ENCODE results near the gene EPHB1. TPM values are rescaled to one million over a fixed set of nuclear protein-coding genes. Genes with fewer than 3 reads are reported as not detected.

Gene EPHB1
- polyA plus RNA-seq, 1 of the 3 experiments (the other 2 are of a cell fraction) = 1.2 TPM

DNA sequence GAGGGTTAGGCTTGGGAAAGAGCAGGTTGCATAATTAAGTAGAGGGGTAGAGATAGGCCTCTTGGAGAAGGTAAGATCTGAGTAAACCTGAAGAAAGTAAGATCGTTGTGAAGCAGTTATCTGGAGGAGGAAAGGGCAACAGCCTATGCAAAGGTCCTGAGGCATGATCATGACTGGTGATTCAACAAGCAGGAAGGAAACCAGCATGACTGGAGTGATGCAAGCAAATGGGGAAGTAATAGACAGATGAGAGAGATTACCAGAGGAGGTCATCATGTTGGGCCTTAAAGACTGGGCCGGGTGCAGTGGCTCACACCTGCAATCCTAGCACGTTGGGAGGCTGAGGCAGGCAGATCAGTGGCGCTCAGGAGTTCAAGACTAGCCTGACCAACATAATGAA is 360.2 kb downstream of the EPHB1 start:
- no peaks in the 10 kb centered on the region for H3K79me2 ChIP-seq (ENCODE audit: insufficient read depth)
- H3K9ac ChIP-seq = no peak overlapping the region
- H3K27me3 ChIP-seq (ENCODE audit: insufficient read depth) = no peaks in the 10 kb centered on the region
- H3K4me2 ChIP-seq = no peak overlapping the region
- no peaks in the 10 kb centered on the region for H3K9me2 ChIP-seq
- no peak for DNase-seq
- 33% methylated on average over 4 of the region's 4 CpGs for WGBS (ENCODE audit: low lambda C conversion rate)
- H2AFZ ChIP-seq (ENCODE audit: low read depth) = no peak overlapping the region
- no peaks in the 10 kb centered on the region for H3F3A ChIP-seq (replicated peaks; ENCODE audit: insufficient read depth)
- no peaks in the 10 kb centered on the region for H3K36me3 ChIP-seq (replicated peaks in 1 of 2; ENCODE audit: control insufficient read depth in 1 of 2, insufficient read depth in 2 of 2, low read length in 1 of 2)
- no peaks in the 10 kb centered on the region for H3K9me3 ChIP-seq
- no peak overlapping the region for H3K4me3 ChIP-seq (ENCODE audit: low read depth in 2 of 2, low read length in 1 of 2)
- no peaks in the 10 kb centered on the region for H4K20me1 ChIP-seq (ENCODE audit: insufficient read depth)
- H3K4me1 ChIP-seq (ENCODE audit: control insufficient read depth in 1 of 2, insufficient read depth in 2 of 2, low read depth in 1 of 2, low read length in 1 of 2) = no peaks in the 10 kb centered on the region; a peak in 1 of 4 replicates
- no peak overlapping the region for H3K27ac ChIP-seq (ENCODE audit: low read depth in 2 of 2, low read length in 1 of 2)
- TF ChIP-seq CHD2 (IDR thresholded peaks at IDR 0.05; ENCODE audit: low read length, partially characterized antibody) = no peak
- no peak for TF ChIP-seq EP300 (IDR thresholded peaks at IDR 0.05; ENCODE audit: borderline replicate concordance in 1 of 2, low read depth in 1 of 2, low read length in 1 of 2)
- no peak for TF ChIP-seq NRF1 (IDR thresholded peaks at IDR 0.05; ENCODE audit: low read depth, low read length)
- no peak for TF ChIP-seq GATA2 (CRISPR knock-in tag; IDR thresholded peaks at IDR 0.05)
- no peak for TF ChIP-seq RFX5 (IDR thresholded peaks at IDR 0.05; ENCODE audit: low read length)
- TF ChIP-seq NFIC (IDR thresholded peaks at IDR 0.05; ENCODE audit: borderline replicate concordance) = no peak
- no peak for TF ChIP-seq TAF1 (IDR thresholded peaks at IDR 0.05; ENCODE audit: borderline replicate concordance, low read depth, low read length)
- no peak for TF ChIP-seq SIN3A (IDR thresholded peaks at IDR 0.05; ENCODE audit: borderline replicate concordance, low read depth, low read length)
- TF ChIP-seq TEAD4 (IDR thresholded peaks at IDR 0.05; ENCODE audit: borderline replicate concordance, insufficient read depth) = no peak
- TF ChIP-seq, protein P1, sequence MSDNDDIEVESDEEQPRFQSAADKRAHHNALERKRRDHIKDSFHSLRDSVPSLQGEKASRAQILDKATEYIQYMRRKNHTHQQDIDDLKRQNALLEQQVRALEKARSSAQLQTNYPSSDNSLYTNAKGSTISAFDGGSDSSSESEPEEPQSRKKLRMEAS (IDR thresholded peaks at IDR 0.05; ENCODE audit: low read depth) = no peak
- TF ChIP-seq TCF12 (IDR thresholded peaks at IDR 0.05) = no peak
- ChIA-PET POLR2A (no interaction called here), CTCF (no interaction called here)

DNA sequence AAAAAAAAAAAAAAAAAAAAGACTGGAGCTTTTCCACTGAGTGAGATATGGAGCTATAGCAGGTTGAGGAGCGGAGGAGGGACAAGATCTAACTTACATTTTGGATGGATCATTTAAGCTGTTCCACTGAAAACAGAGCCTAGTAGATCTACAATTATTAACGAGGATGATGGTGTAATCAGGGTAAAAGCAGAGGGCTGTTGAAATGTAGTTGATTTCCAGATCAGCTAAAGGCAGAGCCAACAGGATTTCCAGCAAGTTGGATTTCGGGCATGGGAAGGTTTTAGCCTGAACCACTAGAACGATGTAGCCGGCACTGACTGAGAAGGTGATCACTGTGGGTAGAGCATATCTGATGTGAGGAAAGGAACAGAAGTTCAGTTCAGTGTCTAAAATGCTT is 360.7 kb downstream of the EPHB1 start:
- H3K9ac ChIP-seq = no peak overlapping the region
- 68% methylated on average over 5 of the region's 5 CpGs for WGBS (ENCODE audit: low lambda C conversion rate)

More for the DNA sequence above, 360.7 kb downstream of the EPHB1 start:
- Histone ChIP-seq H3K27ac (ENCODE audit: low read depth in 2 of 2, low read length in 1 of 2) (no peak overlapping the region), H4K20me1 (ENCODE audit: insufficient read depth) (no peaks in the 10 kb centered on the region), H2AFZ (ENCODE audit: low read depth) (no peak overlapping the region), H3K27me3 (ENCODE audit: insufficient read depth) (no peaks in the 10 kb centered on the region), H3K36me3 (replicated peaks in 1 of 2; ENCODE audit: control insufficient read depth in 1 of 2, insufficient read depth in 2 of 2, low read length in 1 of 2) (no peaks in the 10 kb centered on the region), H3K79me2 (ENCODE audit: insufficient read depth) (no peaks in the 10 kb centered on the region), H3K9me3 (no peaks in the 10 kb centered on the region), H3K4me3 (ENCODE audit: low read depth in 2 of 2, low read length in 1 of 2) (no peak overlapping the region), H3K9me2 (no peaks in the 10 kb centered on the region), H3F3A (replicated peaks; ENCODE audit: insufficient read depth) (no peaks in the 10 kb centered on the region), H3K4me1 (ENCODE audit: control insufficient read depth in 1 of 2, insufficient read depth in 2 of 2, low read depth in 1 of 2, low read length in 1 of 2) (no peaks in the 10 kb centered on the region; a peak in 1 of 4 replicates), H3K4me2 (no peak overlapping the region)
- no peak for DNase-seq
- ChIA-PET CTCF (no interaction called here), POLR2A (no interaction called here)
- TF ChIP-seq JUND (IDR thresholded peaks at IDR 0.05) (no peak), TAF1 (IDR thresholded peaks at IDR 0.05; ENCODE audit: borderline replicate concordance, low read depth, low read length) (no peak), RXRA (IDR thresholded peaks at IDR 0.05; ENCODE audit: borderline replicate concordance, low read depth) (no peak), NRF1 (IDR thresholded peaks at IDR 0.05; ENCODE audit: low read depth, low read length) (no peak), FOSL2 (IDR thresholded peaks at IDR 0.05; ENCODE audit: borderline replicate concordance, low read depth) (no peak), ELF1 (IDR thresholded peaks at IDR 0.05) (no peak)
- TF ChIP-seq, protein P2, sequence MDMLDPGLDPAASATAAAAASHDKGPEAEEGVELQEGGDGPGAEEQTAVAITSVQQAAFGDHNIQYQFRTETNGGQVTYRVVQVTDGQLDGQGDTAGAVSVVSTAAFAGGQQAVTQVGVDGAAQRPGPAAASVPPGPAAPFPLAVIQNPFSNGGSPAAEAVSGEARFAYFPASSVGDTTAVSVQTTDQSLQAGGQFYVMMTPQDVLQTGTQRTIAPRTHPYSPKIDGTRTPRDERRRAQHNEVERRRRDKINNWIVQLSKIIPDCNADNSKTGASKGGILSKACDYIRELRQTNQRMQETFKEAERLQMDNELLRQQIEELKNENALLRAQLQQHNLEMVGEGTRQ (IDR thresholded peaks at IDR 0.05; ENCODE audit: borderline replicate concordance, low read depth, low read length) = no peak
- TF ChIP-seq, protein P3, sequence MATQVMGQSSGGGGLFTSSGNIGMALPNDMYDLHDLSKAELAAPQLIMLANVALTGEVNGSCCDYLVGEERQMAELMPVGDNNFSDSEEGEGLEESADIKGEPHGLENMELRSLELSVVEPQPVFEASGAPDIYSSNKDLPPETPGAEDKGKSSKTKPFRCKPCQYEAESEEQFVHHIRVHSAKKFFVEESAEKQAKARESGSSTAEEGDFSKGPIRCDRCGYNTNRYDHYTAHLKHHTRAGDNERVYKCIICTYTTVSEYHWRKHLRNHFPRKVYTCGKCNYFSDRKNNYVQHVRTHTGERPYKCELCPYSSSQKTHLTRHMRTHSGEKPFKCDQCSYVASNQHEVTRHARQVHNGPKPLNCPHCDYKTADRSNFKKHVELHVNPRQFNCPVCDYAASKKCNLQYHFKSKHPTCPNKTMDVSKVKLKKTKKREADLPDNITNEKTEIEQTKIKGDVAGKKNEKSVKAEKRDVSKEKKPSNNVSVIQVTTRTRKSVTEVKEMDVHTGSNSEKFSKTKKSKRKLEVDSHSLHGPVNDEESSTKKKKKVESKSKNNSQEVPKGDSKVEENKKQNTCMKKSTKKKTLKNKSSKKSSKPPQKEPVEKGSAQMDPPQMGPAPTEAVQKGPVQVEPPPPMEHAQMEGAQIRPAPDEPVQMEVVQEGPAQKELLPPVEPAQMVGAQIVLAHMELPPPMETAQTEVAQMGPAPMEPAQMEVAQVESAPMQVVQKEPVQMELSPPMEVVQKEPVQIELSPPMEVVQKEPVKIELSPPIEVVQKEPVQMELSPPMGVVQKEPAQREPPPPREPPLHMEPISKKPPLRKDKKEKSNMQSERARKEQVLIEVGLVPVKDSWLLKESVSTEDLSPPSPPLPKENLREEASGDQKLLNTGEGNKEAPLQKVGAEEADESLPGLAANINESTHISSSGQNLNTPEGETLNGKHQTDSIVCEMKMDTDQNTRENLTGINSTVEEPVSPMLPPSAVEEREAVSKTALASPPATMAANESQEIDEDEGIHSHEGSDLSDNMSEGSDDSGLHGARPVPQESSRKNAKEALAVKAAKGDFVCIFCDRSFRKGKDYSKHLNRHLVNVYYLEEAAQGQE (IDR thresholded peaks at IDR 0.05; ENCODE audit: low read depth, low read length) = no peak
- TF ChIP-seq, protein P4, sequence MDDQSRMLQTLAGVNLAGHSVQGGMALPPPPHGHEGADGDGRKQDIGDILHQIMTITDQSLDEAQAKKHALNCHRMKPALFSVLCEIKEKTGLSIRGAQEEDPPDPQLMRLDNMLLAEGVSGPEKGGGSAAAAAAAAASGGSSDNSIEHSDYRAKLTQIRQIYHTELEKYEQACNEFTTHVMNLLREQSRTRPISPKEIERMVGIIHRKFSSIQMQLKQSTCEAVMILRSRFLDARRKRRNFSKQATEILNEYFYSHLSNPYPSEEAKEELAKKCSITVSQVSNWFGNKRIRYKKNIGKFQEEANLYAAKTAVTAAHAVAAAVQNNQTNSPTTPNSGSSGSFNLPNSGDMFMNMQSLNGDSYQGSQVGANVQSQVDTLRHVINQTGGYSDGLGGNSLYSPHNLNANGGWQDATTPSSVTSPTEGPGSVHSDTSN (IDR thresholded peaks at IDR 0.05) = no peak
